Head of caudate nucleus (tissue), 42 donors: ENCODE results near the gene INHBE.
"Not testable (repeated sequence)": the region's sequence is repeated elsewhere in the genome, so short reads cannot be mapped to it uniquely, and the experiment has no call there.

Experiments
- DNase-seq, 42 donors: peaks; one replicate each; pipeline versions ENCODE4 v3.0.0 to v3.0.0-alpha.2; 2020 to 2021; ENCODE audit warnings: mixed read lengths in 7 of 42
- intact Hi-C: fragments of 100-400 bp; cut with DNase I; formaldehyde crosslinking; loops from one replicate; pipeline ENCODE4 v1.15.0; 2022

INHBE gene, protein sequence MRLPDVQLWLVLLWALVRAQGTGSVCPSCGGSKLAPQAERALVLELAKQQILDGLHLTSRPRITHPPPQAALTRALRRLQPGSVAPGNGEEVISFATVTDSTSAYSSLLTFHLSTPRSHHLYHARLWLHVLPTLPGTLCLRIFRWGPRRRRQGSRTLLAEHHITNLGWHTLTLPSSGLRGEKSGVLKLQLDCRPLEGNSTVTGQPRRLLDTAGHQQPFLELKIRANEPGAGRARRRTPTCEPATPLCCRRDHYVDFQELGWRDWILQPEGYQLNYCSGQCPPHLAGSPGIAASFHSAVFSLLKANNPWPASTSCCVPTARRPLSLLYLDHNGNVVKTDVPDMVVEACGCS

DNA sequence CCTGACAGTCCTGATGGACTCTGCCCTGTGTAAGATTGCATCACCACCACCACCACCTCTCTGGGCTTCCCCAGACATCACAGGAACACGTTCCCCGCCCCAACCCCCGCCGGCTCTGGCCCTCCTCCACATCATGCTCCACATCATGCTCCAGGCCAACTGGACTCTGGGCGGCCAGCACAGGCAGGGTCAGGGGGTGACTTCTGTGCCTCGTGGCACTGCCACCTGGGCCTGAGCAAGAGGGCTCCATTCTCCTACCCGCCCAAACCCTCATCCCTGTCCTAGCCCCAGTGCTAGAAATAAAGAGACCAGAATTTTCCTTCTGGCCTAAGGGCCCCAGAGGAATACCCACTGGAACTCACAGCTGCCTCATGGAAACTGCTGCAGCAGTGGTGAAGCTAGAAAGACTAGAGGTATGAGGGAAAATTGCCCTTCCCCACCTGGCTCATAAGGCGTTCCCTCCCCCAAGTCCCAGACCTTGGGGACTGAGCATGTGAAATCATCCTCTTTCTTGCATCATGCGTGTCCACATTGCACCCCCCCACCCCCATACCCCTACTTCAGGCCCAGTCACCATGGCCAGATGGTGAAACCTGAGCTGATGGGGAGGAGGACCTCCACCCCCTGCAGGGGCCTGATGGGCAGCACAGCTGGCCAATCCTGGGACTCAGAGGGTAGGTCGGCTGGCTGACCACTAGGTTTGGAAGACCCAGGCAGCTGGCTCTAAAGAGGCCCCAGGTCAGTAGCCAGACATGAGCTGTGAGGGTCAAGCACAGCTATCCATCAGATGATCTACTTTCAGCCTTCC, at the start of gene INHBE:
TSS of gene INHBE (plus strand) at position 742 of the 808 bp plus-strand sequence. CDS start 230 bp downstream, outside the sequence.
- intact Hi-C loops: loop anchor here (5.0 to 10.0 kb wide), 2 partner anchors 147 to 230 kb away; partner anchors contain the start of gene SHMT2
- no peak for DNase-seq

DNA sequence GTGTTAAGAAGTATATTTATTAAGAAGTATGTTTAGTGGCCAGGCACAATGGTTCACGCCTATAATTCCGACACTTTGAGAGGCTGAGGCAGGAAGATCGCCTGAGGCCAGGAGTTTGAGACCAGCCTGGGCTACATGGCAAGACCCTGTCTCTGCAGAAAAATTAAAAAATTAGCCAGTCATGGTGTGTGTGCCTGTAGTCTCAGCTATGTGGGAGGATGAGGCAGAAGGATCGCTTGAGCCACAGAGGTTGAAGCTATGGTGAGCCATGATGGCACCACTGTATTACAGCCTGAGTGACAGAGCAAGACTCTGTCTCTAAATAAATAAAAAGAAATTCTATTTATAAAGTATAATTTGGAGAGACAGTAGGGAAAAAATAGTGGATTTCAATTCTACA, 44.6 kb upstream of the INHBE start:
- intact Hi-C loops: no loop called here
- no peak for DNase-seq

DNA sequence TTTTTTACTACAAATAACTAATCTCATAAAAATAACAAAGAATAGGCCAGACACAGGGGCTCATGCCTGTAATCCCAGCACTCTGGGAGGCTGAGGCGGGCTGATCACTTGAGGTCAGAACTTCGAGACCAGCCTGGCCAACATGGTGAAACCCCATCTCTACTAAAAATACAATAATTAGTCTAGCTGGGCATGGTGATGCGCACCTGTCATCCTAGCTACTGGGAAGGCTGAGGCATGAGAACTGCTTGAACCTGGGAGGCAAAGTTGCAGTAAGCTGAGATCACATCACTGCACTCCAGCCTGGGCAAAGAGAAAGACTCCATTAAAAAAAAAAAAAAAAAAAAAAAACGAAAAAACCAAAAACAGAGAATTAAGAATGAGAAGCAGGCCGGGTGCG, 40.9 kb upstream of the INHBE start:
- intact Hi-C loops, DNase-seq: not testable (repeated sequence)

DNA sequence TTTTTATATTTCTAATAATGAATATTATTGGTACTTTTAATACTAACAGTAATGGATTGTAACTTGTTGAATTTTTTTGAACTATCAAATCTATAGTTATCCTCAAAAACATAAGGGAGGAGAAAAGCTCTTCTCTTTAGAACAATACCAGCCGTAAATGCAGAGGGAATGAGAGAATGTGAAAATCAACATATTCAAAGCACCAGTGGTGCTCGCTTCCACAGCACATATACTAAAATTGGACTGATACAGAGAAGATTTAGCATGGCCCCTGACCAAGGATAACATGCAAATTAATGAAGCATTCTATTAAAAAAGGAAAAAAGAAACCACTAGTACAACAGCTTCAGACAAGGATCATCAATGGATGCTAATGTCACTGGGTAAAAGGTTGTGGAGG, 40.0 kb upstream of the INHBE start:
- no peak for DNase-seq
- intact Hi-C loops: no loop called here

DNA sequence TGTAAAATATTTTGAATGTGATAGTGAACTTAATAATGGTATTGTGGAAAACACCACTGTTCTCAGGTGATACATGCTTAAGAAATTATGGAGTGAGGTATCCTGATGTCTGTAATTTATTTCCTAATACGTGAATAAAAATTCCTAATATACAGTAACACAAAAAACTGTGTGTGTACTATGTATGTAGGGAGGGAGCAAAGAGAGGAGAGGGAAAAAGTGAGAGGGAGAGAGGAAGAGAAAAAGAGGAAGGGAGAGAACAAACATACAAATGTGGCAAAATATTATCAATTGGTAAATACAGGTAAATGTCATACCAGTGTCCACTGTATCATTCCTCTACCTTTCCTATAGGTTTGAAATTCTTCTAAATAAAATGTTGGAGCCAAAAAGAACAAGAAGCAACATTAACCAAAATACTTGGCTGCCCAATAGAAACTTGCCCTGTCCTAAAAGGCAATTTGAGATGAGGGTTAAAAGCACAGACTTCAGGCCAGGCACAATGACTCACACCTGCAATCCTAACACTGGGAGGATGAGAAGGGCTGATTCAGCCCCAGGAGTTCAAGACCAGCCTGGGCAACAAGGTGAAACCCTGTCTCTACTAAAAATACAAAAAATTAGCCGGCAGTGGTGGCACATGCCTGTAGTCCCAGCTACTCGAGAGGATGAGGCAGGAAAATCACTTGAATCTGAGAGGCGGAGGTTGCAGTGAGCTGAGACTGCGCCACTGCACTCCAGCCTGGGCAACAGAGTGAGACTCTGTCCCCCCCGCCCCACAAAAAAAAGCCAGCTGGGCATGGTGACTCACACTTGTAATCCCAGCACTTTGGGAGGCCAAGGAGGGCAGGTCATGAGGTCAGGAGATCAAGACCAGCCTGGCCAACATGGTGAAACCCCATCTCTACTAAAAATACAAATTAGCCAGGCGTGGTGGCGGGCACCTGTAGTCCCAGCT, 38.8 kb upstream of the INHBE start:
- intact Hi-C loops: no loop called here
- DNase-seq: no peak

DNA sequence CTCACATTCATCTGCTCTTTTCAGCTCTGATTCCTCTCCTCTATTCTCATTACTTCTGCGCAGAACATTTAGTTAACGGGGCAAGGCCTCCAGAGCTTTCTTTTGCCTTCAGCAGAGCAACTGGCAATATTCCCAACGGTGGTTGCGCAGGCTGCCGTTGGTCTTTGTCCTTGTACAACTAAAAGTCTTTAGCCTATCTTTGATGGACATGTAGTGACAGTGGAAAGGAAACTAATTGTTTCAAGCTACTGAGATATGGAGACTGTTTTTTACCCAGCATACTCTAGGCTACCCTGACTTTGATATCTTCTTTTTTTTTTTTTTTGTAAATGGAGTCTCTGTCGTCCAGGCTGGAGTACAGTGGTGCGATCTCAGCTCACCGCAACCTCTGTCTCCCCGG, 36.9 kb upstream of the INHBE start:
- peak in 8 of 42 donors; percentile 7 to 47 (median 18) for DNase-seq
- intact Hi-C loops: no loop called here

DNA sequence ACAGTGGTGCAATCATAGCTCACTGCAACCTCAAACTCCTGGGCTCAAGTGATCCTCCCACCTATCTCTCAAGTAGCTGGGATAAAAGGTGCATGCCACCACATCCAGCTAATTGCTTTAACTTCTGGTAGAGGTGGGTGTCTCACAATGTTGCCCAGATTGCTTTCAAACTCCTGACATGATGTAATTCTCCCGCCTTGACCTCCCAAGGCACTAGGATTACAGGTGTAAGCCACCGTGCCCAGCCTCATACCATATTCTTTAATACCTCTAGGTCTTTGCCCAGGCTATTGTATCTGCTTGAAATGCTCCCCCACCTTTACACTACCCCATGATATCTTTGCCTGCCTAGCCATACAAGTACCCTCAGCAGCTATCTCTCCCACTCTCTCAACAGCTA, 35.6 kb upstream of the INHBE start:
- DNase-seq: no peak
- intact Hi-C loops: no loop called here

DNA sequence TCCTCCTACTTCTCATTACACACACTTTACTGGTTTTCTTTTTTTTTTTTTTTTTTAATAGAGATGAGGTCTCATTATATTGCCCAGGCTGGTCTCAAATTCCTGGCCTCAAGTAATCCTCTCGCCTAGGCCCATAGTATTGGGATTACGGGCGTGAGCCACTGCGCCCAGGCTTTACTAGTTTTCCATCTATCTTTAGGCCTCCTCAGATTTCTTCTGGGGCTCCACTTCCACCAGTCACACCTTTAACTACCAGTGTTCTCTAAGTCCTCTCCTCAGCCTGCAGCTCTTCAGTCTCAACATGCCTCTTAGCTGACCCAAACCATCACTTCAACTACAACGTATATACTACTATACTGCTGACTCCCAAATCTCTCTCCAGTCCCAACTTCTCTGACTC, 34.6 kb upstream of the INHBE start:
- intact Hi-C loops: no loop called here
- no peak for DNase-seq

DNA sequence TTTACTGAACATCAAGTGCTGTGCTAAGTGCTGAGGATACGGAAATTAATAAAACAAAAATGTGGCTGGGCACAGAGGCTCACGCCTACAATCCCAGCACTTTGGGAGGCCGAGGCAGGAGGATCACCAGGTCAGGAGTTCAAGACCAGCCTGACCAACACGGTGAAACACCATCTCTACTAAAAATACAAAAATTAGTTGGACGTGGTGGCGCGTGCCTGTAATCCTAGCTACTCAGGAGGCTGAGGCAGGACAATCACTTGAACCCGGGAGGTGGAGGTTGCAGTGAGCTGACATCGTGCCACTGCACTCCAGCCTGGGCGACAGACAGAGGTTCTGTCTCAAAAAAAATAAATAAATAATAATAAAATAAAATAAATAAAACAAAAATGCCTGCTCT, 28.2 kb upstream of the INHBE start:
- intact Hi-C loops, DNase-seq: not testable (repeated sequence)

DNA sequence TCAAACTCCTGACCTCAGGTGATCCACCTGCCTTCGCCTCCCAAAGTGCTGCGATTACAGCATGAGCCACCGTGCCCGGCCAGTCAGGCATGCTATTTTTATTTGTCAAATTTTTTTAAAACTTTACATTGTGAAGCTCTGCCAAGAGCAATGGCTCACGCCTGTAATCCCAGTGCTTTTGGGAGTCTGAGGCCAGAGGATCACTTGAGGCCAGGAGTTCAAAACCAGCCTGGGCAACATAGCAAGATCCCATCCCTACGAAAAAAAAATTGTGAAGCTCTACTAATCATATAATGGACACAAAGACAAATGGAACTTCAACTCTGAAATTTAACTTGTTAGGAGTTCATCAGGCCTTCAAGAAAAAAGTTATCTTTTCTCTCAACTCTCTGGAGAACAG, 26.1 kb upstream of the INHBE start:
- intact Hi-C loops: no loop called here
- DNase-seq: no peak

DNA sequence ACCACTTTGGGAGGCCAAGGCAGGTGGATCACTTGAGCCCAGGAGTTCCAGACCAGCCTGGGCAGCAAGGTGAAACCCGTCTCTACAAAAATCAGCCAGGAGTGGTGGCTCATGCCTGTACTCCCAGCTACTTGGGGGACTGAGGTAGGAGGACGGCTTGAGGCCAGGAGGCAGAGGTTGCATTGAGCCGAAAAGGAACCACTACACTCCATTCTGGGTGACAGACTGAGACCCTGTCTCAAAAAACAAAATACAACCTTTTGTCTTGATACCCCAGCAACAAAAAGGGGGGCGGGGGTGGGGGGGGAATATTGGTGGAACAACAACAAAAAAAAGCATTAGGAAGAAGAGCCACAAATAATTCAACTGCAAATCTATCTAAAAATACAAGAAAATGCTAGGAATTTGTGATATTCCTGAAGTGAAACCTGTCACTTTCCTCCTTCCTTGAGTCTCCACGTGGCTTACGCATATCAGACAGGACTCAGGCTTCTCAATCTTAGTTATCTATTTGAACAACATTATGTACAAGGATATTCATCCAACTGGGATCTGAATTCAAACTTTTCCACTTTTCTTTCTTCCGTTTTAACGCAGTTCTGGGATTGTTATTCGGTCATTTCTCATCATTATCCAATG, 25.5 kb upstream of the INHBE start:
- DNase-seq: no peak
- intact Hi-C loops: no loop called here

DNA sequence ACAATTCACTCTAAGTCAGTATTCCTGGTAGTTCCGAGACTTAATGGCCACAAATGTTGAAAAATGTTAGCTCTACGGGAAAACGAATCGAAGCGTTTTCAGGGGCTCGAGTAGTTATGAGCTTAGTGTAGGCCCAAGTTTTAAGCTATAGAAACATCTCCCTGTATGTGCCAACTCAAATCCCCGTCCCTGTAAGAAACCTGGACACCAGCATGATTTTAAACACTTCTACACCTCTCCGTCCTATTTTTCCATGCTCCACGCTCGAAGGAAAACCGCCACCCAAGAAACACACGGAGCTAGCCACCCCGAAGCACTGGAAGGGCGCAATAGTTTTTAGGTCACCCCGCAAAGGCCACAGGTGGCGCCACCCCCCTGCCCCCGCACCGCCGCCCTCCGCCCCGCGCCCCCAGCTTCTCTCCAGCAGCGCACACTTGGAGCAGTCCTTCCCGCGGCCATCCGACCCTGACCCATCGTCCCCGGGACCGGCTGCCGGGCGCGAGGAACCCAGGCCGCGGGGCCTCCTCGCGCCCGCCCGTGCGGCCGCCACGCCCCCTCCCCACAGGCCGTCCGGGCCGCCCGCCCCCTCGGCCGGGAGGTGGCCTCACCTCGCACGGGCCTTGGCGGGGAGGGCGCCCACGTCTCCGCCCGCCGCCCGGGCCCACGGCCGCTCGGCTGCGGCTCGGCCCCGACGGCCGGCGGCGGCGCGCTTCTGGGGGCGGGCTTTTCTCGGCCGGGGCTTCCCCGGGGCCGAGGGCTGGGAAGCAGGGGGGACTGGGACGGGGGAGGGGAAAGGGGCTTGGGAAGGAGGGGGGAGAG, 24.8 kb upstream of the INHBE start:
- peak in 29 of 42 donors; percentile 6 to 62 (median 29) for DNase-seq
- intact Hi-C loops: no loop called here

DNA sequence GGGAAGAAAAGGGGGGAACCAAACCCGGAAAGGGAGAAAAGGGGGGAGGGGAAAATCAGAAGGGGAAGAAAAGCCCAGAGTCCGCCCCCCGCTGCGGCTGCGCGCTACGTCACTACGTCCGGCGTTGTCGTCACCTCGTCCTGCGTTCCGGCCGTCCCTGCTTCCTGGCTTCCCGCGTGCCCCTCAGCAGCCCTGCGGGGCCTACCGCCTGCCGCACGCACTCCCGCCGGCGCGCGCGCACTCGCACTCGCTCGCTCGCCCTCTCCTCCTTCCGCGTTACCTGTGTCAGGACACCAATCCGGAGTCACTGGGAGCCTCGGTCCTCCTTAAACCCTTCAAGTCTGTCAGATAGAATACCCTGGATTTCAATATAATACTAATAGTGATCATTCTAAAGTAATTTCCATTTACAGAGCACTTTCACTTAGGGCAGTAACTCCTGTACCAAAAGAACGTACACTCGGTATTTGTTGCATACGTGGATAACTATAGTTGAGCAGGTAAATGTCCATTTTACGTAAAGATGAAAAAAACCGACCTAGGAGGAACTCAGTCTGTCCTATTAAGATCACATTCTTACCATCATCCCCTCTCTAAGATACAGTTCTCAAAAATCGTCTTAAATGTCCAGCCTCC, 24.1 kb upstream of the INHBE start, which contains the start of gene R3HDM2:
TSS of gene R3HDM2 (minus strand) at position 113 of the 636 bp plus-strand sequence. CDS start 120,615 bp downstream, outside the sequence.
- DNase-seq: peak; percentile 87 to 98 (median 96)
- intact Hi-C loops: no loop called here

DNA sequence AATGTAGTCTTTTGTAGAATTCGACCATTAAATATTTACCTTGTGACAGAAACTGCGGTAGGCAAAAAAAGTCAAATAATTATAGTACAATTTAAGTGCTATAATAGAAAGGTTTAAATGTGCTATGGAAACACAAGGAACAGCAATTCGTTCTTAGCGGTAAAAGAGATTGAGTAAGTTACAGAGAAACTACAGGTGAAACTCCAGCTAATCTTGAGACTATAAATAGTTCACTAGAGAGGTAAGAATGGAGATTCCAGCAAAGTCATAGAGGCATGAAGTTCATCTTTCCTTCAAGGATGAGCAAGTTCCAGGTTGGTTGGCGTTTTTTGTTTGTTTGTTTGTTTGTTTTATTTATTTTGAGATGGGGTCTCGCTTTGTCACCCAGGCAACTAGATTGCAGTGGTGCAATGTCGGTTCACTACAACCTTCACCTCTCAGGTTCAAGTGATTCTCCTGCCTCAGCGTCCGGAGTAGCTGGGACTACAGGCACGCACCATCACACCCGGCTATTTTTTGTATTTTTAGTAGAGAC, 23.4 kb upstream of the INHBE start:
- intact Hi-C loops: no loop called here
- peak in 1 of 42 donors; percentile 18 for DNase-seq

DNA sequence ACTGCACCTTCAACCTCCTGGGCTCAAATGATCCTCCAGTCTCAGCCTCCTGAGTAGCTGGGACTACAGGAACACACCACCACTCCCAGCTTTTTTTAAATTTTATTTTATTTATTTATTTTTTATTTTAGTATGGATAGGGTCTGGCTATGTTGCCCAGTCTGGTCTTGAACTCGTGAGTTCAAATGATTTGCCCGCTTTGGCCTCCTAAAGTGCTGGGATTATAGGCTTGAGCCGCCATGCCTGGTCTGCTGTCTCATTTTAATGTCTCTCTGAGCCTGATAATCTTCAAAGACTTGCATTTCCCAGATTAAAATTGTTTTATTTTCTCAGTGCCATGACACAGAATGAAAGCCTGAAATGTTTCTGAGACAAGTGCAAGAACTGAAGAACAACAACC, 21.7 kb upstream of the INHBE start:
- intact Hi-C loops: no loop called here
- no peak for DNase-seq

DNA sequence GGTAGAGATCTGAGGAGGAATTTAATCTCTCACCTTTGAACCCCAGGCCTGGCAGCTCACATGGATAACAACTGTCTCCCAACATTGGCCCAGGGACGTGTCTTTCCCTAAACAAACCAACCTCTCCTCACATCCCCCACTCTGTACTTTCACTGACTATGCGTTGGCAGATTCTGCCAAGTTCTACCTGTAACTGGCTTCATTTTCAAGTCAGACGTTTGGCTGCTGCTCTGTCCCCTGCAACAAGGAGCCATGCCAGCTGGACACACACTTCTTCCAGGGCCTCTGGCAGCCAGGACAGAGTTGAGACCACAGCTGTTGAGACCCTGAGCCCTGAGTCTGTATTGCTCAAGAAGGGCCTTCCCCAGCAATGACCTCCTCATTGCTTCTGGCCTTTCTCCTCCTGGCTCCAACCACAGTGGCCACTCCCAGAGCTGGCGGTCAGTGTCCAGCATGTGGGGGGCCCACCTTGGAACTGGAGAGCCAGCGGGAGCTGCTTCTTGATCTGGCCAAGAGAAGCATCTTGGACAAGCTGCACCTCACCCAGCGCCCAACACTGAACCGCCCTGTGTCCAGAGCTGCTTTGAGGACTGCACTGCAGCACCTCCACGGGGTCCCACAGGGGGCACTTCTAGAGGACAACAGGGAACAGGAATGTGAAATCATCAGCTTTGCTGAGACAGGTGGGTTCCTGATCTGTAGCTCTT, 20.4 kb upstream of the INHBE start, which contains the start of gene INHBC:
TSS of gene INHBC (plus strand) at position 268 of the 707 bp plus-strand sequence. CDS start at position 371, 103 bp downstream.
- DNase-seq: no peak
- intact Hi-C loops: no loop called here
